HG02973 (cell line): ENCODE data around the gene RNASE7.
"Not testable (repeated sequence)": the region's sequence is repeated elsewhere in the genome, so short reads cannot be mapped to it uniquely, and the experiment has no call there.

Source experiments
- ATAC-seq: cut with Tn5 transposase; IDR thresholded peaks from one replicate; pipeline ENCODE4 v1.9.1; 2021; ENCODE audit warnings: moderate library complexity; ENCODE audit not compliant: unreplicated experiment

Gene RNASE7, protein sequence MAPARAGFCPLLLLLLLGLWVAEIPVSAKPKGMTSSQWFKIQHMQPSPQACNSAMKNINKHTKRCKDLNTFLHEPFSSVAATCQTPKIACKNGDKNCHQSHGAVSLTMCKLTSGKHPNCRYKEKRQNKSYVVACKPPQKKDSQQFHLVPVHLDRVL

DNA sequence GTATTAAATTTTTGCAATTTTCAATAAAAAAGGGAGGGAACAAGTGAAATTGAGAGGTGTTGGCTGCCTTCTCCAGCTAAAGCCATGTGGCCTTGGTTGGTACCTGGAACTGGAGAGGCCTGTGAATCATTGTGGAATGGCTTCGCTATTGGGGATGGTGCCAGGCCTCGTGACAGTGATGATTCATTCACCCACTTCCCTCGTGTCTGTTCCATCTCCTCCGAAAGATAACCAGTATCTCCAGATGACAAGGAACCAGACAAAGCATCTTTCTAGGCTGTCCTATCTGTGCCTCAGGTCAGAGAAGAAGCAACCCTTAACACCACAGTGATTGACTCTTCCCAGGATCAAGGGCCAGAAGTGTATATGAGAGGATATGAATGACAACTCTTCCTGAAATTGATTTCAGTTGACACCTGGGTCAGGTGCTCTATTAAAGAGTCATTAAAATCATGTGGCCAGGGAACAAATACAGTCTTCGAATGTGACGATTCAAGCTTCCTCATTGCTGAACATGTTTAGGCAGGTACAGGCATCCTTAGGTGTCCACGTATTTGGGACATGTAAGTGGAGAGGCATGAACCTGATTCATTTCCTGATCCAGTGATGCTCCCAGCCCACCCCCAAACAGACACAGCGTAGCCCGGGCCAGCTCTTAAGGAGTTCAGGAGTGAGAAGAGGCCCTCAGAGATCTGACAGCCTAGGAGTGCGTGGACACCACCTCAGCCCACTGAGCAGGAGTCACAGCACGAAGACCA, at the start of gene RNASE7:
Gene RNASE7, plus strand, starts transcription at position 687 of the 758 bp plus-strand sequence. CDS start 631 bp downstream, outside the sequence.
- ATAC-seq: no peak

DNA sequence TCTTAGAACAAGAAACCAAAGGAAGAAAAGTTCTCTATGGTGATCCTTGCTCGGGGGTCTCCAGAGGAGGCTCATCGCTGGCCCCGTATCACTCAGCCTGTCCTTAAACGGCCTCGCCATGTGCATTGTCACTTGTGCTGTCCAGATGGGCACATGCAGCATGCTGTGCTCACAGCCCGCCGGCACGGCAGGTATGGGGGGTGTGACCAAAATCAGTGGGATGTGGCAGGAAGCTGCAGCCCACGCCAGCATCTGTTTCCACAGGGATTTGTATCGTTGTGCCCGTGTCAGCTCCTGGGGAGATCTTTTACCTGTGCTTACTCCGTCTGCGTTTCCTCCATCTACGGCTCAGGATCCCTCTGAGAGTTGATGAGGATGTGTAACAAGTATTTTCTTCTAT, 45.6 kb upstream of the RNASE7 start:
- no peak for ATAC-seq

DNA sequence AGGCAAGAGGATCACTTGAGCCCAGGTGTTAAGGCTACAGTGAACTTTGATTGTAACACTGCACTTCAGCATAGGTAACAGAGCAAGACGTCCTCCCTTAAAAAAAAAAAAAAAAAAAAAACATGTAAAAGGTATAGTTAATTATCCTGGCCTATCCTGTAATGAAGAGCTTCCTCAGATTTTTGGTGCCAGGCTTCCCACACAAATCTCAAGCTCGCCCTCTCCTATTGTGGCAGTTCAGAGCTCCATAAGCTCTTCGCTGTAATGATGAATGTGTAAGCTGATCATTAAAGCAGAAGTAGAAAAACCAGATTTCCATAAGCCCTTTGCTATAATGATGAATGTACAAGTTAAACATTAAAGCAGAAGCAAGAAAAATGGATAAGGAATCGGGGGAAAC, 45.0 kb upstream of the RNASE7 start:
- no peak for ATAC-seq

DNA sequence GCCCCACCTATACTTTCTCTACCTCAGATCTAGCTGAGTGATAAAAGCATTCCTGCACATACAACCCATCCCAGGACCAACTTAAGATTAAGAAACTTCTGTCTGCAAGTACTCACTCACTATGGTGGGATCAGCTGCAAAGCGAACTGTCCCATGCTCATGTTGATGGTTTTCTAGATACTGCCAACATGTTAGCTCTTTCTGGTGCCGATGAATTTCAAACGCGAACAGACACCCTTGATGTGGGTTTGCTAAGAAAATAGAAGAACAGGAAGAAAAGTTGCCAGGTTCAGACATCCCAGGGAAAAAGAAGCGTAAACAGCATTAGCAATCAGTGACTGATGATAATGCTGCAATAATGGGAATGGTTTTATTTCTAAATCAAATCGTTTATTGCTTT, 44.6 kb upstream of the RNASE7 start:
- no peak for ATAC-seq

DNA sequence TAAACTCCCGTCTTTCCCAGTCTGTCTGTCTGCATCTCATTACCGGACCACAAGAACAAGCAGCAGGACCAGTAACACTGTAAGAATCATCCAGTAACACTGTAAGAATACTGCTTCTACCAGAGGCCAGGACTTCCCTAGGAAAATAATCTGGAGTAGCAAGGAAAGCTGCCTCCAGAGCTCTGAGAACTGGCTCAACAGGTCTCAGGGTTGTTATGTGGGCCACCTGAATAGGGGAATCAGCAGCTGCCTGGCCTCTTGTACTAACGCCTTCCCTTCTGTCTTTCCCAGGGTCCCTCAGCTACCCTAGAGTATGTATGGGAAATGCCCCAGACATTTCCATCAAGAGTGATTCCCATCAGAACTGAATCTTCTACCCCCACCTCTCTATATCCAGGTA, 44.0 kb upstream of the RNASE7 start:
- ATAC-seq: no peak

DNA sequence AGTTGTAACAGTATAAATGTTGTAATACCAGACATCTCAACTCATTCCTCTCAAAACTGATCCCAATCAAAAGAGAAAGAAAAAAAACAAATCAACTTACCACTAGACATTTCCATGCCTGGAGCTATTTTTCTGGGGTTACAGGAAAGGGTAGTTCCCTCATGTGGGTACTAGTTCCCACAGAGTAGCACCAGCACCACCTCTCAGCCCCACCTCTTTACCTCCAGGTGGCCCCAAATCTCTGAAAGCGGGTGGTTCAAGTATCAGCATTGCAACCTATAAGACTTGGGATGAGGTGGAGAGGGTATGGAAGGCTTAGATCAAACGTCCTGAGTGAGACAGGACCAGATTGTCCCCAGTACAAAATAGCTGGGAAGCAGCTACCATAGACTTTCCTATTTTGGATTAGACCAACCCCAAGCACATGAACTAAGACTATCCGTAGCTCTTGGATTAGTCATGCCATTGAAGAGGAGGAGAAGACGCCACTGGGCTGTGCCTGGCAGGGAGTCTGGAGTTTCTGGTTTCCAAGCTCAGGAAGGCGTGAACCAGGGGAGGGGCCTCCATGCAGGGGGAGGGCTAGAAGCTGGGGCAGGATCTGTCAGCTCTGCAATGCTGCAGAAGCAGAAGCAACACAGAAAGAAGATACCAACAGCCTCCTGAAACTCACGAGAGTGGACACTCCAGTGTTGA, 43.3 kb upstream of the RNASE7 start, which contains the start of gene SLC39A2:
Gene SLC39A2, plus strand, starts transcription at position 620 of the 693 bp plus-strand sequence. CDS start 154 bp downstream, outside the sequence.
- ATAC-seq: no peak

DNA sequence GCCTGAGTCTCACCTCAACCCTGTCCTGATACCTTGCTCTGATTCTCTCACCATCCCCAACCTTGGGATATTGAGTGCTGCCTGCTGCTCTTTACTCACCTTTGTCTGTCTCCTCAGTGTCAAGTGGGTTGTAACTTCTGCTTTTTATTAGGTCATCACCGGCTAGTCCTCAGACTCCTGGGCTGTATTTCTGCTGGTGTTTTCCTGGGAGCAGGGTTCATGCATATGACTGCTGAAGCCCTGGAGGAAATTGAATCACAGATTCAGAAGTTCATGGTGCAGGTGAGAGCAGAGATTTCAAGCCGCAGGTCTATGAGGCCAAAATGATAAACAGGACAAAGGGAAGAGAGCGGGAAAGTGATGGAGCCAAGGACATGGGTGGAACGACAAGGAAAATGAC, 42.6 kb upstream of the RNASE7 start:
- no peak for ATAC-seq

DNA sequence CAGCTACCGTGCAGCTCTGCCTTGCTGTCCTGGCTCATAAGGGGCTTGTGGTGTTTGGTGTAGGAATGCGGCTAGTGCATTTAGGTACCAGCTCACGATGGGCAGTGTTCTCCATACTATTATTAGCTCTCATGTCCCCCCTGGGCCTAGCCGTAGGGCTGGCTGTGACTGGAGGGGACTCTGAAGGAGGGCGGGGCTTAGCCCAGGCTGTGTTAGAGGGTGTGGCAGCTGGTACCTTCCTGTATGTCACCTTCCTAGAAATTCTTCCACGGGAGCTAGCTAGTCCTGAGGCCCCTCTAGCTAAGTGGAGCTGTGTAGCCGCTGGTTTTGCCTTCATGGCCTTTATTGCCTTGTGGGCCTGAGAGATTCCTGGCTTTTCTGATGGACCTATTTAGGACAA, 40.9 kb upstream of the RNASE7 start:
- ATAC-seq: no peak

DNA sequence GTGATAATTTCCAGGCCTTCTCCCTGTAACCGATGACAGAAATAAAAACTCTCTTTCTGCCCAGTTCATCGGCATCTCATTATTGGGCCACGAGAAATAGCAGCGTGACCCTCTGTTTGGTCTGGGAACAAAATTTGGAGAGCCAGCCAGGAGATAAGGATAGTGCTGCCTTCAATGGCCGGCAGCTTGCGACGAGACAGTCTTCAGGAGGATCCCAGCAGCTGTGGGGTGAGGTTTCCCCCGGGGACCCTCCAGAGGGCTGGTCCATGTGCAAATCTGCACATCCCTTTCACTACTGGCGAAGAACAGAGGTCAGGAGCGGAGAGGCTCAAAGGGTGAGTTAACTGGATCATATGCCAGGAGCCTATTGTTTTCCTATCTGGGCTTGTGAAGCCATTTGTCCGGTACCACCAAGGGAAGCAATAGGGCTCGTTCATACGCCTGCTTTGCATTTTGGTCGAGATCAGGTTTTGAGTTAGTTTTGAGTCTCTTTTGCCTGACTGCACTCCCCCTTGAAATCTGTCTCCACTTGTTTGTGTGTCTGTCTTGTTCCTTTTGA, 38.3 kb upstream of the RNASE7 start:
- ATAC-seq: no peak

DNA sequence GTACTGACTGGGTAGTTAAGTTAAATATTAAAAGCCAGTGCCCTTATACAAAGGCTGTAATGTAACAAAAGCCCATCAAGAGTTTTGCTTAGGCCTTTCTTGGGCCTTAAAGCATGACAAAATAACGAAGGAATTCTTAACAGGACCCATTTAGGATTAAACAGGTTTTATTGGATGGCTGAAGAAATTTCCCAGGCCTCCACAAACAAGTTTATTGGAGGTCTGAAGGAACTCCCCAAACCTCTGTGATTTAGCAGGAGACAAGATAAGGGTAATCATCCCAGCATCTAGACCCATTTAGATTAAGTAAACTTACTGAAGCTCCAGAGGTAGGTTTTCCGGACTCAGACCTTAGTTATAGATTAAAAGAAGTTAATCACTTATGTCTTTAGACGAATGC, 32.4 kb upstream of the RNASE7 start:
- not testable (repeated sequence) for ATAC-seq

DNA sequence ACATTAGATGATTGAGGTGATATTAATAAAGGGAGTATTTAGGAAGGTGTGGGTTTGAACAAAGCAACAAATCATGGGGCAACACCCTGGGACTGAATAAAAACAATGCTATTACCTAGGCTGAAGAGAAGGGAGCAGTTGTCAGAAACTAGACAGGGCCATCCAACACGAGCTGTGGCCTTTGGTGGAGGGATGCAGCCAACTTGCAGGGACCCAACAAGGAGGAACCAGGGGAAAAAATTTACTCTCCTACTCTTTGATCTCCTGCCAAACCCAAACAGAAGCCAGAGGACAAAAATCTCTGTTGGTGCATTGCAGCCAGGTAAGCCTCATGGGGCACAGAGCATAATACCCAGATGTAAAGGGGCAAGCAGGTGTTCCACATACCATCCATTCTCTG, 31.0 kb upstream of the RNASE7 start:
- ATAC-seq: no peak

DNA sequence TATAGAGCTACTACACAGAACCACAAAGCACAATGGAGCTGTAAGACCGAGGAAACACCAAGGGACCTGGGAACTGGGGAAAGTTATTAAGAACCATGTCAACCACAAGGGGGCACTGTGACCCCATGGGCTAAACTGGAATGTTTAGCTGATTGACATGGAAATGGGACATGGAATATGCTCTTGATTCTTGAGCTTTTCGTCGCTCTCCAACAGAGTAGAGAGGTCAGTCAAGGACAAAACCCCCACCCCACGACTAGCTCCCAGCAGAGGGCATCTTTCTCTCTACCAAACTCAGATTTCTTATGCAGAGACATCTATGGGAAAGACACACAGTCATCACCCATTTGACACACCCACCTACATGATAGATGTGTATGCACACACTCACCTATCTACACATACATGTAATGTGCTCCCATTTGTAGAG, 27.4 kb upstream of the RNASE7 start:
- no peak for ATAC-seq

DNA sequence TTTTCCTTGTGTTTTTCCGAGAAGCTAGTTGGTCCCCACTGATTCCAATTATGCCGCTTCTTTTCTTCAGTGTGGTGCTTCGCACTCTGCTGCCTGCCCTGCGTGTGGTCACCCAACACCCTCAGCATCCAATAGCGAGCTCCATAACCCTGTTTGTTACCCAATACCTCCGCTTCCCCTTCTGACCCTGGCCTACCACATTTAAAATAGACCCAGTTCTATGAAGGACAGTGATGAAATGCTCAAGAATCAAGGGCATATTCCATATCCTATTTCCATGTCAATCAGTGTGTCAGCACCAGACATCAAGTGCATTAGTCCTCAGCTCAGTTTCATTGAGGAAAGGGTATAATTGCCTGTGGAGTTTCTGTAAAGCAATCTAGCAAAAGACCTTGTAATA, 26.9 kb upstream of the RNASE7 start:
- no peak for ATAC-seq

DNA sequence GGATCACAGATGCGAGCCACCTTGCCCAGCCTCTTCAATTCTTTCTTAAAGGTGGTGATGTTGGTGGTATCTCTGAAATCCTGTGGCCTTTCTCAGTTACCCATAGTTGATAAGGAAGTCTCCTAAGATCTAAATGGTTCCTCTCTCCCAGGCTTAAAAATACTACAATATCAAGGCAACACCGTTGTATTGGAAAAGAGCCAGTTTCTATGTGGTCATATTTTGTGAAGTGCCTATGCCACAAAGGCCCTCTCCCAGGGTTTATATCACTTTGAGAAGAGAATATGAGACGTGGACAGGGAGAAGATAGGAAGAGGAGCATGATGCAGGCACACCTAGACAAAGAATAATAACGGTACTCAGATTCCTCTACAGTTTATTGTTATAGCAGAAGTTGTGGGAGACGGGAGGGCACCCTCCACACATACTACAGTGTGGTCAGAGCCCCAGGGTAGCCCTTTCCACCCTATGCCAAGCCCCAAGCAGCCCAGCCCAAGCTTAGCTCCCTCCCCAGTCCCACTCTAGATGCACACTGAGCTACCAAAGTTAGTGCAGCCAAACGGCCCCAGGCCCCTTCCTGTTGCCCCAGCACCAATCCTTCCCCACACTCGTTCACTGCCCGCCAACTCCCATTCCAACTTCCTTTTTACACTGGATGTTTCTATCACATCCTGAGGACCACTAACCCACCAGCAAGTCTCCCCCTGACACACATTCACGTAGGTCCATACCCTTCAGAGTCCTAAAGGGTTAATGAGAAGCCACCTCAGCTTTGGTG, 25.6 kb upstream of the RNASE7 start:
- no peak for ATAC-seq

DNA sequence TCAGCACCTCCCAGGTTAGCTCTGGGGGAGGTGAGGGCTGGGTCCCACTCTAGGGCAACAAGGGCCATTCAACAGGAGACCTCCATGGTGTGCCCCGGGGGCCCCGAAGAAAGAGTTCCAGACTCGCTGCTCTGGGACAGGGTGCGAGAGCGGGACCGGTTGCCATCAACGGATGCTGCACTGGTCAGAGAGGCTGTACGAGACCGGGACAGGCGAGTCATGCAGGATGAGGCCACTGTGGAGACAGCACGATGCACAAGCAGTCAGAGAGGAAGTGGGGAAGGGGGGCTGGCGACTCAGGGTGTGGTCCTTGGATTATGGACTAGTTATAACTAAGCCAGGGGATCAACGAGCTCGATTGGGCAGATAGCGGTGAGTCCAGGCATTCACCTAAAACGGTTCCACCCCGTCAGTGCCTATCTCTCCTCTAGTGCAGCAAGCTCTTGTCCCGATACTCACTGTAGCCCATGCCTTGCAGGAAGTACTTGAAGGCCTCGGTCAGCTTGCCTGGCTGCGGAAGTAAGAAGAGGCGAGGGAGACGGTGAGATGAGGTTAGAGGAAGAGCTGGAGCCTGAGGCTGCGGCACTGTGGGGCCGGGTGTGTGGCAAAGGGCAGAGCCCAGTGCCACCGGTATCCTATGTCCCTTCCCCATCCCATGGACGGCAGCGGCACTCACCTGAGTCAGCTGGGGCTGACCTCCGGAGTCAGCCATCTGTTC, 24.5 kb upstream of the RNASE7 start:
- ATAC-seq: no peak

DNA sequence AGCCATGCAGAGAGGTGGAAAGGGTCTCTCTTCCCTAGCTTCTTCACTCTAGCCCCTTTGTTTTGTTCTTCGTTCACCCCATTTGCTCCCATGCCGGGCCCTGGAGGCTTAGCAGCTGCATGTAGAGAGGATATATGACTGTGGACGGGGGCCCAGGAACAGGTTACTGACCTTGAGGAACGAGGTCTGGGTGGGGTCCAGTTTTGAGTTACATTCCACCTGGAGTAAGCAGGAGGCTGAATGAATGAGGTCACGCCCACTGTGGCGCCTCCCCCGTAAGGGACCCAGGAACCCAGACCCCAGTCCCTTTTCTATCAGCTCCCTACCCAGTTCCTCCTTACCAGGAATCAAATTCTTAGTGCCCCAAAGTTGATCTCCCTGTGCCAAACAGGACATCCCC, 23.9 kb upstream of the RNASE7 start:
- ATAC-seq: no peak

DNA sequence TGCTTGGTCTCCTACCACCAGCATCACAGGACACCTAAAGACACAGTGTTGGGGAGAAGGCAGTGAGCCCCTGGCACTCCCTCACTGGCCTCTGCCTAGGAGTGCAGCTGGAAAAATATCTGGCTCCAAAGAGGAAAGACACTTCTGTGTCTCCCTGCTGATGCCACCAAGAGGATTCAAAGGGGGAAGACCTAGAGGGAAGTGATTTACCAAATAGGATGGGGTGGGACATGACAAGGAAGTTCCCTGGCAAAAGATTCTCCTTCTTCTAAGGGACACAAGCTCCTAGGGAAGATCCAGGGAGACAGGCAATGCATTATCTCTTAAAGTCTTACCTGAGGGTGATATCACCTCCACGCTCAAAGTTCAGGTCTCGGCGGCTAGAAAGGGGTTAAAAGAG, 23.4 kb upstream of the RNASE7 start:
- ATAC-seq: no peak

DNA sequence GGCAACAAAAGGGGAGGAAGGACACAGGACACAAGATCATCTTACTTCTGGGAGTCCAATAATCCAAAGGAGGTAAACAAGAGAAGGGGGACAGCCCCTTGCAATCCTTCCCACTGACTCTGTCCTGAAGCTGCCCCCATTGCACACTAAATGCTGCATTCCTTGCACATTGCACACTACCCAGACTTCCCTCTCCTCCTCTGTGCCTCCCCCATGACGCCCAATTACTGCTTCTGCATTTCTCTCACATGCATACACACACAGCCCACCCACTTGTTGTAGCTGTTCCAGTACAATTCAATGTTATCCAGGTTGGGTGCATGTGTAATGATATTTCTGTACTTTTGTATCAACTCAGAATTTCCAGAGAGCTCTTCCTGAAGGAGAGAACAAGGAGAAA, 22.8 kb upstream of the RNASE7 start:
- no peak for ATAC-seq

DNA sequence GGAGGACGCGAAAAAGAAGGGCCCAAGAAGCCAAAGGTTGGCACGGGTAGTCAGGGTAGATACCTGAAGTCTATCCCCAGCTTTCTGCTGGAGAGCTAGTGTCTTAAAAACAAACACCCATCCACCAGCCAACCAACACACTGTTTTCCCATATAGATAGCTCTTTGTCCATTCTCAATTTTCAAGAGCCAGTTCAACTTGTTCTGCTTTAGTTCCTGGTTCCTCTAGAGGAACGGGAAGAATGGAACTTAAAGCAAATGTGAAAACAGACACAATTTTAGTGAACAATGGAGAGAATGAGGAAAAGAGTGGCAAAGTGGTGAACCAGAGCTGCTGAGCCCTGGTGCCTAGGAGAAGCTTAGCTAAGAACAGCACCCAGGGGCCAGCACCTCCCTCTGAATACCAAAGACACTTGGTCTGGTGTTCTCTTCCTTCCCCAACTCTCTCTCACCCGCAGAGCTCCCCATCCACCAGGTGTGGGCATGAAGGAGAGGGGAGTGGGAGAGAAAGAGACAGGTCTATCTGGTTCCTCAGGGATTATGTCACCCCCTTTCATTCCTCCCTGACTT, 21.1 kb upstream of the RNASE7 start:
- ATAC-seq: no peak

DNA sequence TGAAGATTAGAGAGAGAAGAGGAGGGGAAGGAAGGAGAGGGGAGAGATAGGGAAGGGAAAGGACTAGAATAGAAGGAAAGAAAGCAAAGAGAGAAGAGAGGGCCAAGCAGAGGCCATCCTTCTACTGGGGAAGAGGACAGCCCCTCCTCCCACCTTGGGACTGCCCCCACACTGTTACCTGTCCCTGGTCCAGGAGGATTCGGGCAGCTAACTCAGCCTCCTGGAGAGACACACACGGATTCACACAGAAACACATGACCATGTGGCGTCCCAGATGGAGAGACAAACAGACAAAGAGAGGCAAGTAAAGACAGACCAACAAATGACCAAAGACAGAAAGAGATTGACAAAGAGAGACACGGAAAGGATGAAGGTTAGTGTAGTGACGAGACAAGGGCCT, 19.5 kb upstream of the RNASE7 start:
- no peak for ATAC-seq
